Astrocyte of the spinal cord (primary cell): Measurements from ENCODE around the gene PI4K2B.
A peak's percentile ranks its signal among the peaks of the same experiment; 100 is the strongest.
"Not testable (repeated sequence)": the region's sequence is repeated elsewhere in the genome, so short reads cannot be mapped to it uniquely, and the experiment has no call there.

ENCODE experiments used
- DNase-seq: peaks from one replicate; pipeline ENCODE4 v3.0.0; 2011; ENCODE audit warnings: low read depth, low spot score
- H3K4me3 ChIP-seq: 2 replicates; pipeline ENCODE4 v1.5.1; 2011; ENCODE audit warnings: low read depth, mild to moderate bottlenecking, low read length, moderate library complexity
- CTCF ChIP-seq: IDR thresholded peaks from 2 replicates; pipeline ENCODE4 v1.5.1; 2012; ENCODE audit warnings: low read depth, mild to moderate bottlenecking, low read length, inconsistent platforms
- in situ Hi-C: cut with HindIII; loops from 2 replicates; pipeline ENCODE4 v1.10.0; 2017; ENCODE audit warnings: low sequenced_read_pairs

Gene PI4K2B

GRCh38 chr4:25233194-25233593 is 639 bp upstream of the PI4K2B start:
- in situ Hi-C loops: no loop called here
- TF ChIP-seq CTCF: no peak
- no peak for DNase-seq
- H3K4me3 ChIP-seq: no peak overlapping the region

GRCh38 chr4:25234390-25235370 is 847 bp downstream of the PI4K2B start:
- DNase-seq: peak; percentile 87
- peak overlapping the region; percentile 80 for H3K4me3 ChIP-seq
- peak; percentile 31 for TF ChIP-seq CTCF
- in situ Hi-C loops: no loop called here

- TF ChIP-seq CTCF: no peak
- DNase-seq: no peak
- peak overlapping the region; percentile 80 for H3K4me3 ChIP-seq
- in situ Hi-C loops: no loop called here
Observed at GRCh38 chr4:25235401-25235800, 1.6 kb downstream of the PI4K2B start.

- in situ Hi-C loops, DNase-seq, H3K4me3 ChIP-seq: not testable (repeated sequence)
Observed at GRCh38 chr4:25236030-25236429, 2.2 kb downstream of the PI4K2B start.

GRCh38 chr4:25236971-25237370 is 3.1 kb downstream of the PI4K2B start:
- no peak overlapping the region for H3K4me3 ChIP-seq
- no peak for TF ChIP-seq CTCF
- no peak for DNase-seq
- in situ Hi-C loops: no loop called here

GRCh38 chr4:25238052-25238451 is 4.2 kb downstream of the PI4K2B start:
- no peak overlapping the region for H3K4me3 ChIP-seq
- in situ Hi-C loops: no loop called here
- no peak for TF ChIP-seq CTCF
- DNase-seq: no peak

- in situ Hi-C loops, H3K4me3 ChIP-seq, DNase-seq: not testable (repeated sequence)
Observed at GRCh38 chr4:25239528-25239927, 5.7 kb downstream of the PI4K2B start.

GRCh38 chr4:25240754-25241210 is 6.9 kb downstream of the PI4K2B start:
- in situ Hi-C loops, H3K4me3 ChIP-seq: not testable (repeated sequence)

GRCh38 chr4:25242195-25242594 is 8.4 kb downstream of the PI4K2B start:
- H3K4me3 ChIP-seq, DNase-seq, in situ Hi-C loops: not testable (repeated sequence)

More at GRCh38 chr4:25240754-25241210, 6.9 kb downstream of the PI4K2B start:
- not testable (repeated sequence) for DNase-seq
